ENCODE data around the gene JPH2. TPM values are rescaled to one million over a fixed set of nuclear protein-coding genes. Genes with fewer than 3 reads are reported as not detected.

JPH2 gene
- total and polyA plus RNA-seq, 2 of the 4 experiments (the other 2 are of a cell fraction): 0.44 to 0.54 TPM

DNA sequence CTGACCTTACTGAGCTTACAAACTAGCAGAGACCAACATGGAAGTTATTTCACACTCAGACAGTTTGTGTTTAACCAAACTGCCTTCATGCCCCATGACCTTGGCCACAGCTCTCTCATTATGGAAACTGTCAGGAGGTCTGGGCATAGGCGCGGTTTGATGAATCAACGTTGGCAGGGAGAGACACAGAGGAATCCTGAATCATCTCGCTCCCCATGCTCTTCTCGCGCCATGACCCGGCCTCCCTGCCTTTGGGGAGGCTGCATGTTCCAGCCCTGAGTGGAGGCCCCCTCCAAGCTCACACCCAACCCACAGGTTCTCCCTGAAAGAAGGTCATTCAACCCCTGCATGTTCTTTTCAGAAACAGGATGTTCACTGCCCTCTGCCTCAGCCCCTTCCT is 44.2 kb upstream of the JPH2 start:
- Histone ChIP-seq H2BK5ac (ENCODE audit: low read depth, low read length, poor library complexity, severe bottlenecking) (no peak overlapping the region), H2AFZ (replicated peaks; ENCODE audit: low read length, poor library complexity) (no peak overlapping the region), H2BK15ac (ENCODE audit: low read depth, low read length) (no peak overlapping the region), H2AK5ac (ENCODE audit: low read depth, low read length) (no peak overlapping the region), H3K9me3 (ENCODE audit: control insufficient read depth, insufficient read depth, low read length) (no peaks in the 10 kb centered on the region), H3K56ac (ENCODE audit: extremely low read depth, insufficient read depth, low read length) (no peak overlapping the region), H3K79me1 (ENCODE audit: low read depth in 1 of 2, low read length in 2 of 2) (no peaks in the 10 kb centered on the region), H4K91ac (ENCODE audit: insufficient read depth, low read depth, low read length) (no peak overlapping the region), H2BK120ac (ENCODE audit: low read depth, low read length) (no peak overlapping the region), H3K36me3 (ENCODE audit: control insufficient read depth, insufficient read depth, low read length) (no peaks in the 10 kb centered on the region), H3K27me3 (ENCODE audit: control insufficient read depth, insufficient read depth, low read length) (peaks cover 4% of the 10 kb centered on the region; the same call in 1 of the 2 replicates), H3K9me1 (ENCODE audit: insufficient read depth, low read length) (no peaks in the 10 kb centered on the region), H3K4ac (ENCODE audit: low read depth, low read length) (no peak overlapping the region), H4K20me1 (ENCODE audit: insufficient read depth, low read length) (no peaks in the 10 kb centered on the region), H3K18ac (ENCODE audit: low read depth, low read length) (no peak overlapping the region), H3K23ac (ENCODE audit: low read depth, low read length) (no peak overlapping the region), H3K4me3 (ENCODE audit: insufficient read depth, low read depth, low read length) (no peak overlapping the region), H3K9ac (ENCODE audit: low read depth, low read length) (no peak overlapping the region), H4K8ac (ENCODE audit: low read depth in 2 of 2, low read length in 2 of 2) (no peak overlapping the region), H2AK9ac (replicated peaks; ENCODE audit: low read depth, low read length, poor library complexity) (no peak overlapping the region), H2BK20ac (ENCODE audit: low read depth, low read length) (no peak overlapping the region), H4K5ac (ENCODE audit: low read depth, low read length) (no peak overlapping the region), H3K4me1 (ENCODE audit: control insufficient read depth, insufficient read depth, low read length) (no peaks in the 10 kb centered on the region), H3K27ac (ENCODE audit: insufficient read depth, low read length) (no peak overlapping the region), H3K4me2 (ENCODE audit: low read depth, low read length) (no peak overlapping the region), H3K14ac (replicated peaks; ENCODE audit: low read depth, low read length) (no peak overlapping the region)
- ATAC-seq (ENCODE audit: low read depth) (no peak), DNase-seq (no peak)
- dilution Hi-C loops (cut with HindIII; ENCODE audit: low sequenced_read_pairs, unreplicated experiment): no loop called here
- WGBS, 2 experiments (ENCODE audit: extremely low coverage in 2 of 2, insufficient read length in 1 of 2): no CpG with 5 or more reads among the region's 7 CpGs
- TF ChIP-seq MAFK (IDR thresholded peaks at IDR 0.05; ENCODE audit: low read depth, low read length): no peak
- TF ChIP-seq, protein P1, sequence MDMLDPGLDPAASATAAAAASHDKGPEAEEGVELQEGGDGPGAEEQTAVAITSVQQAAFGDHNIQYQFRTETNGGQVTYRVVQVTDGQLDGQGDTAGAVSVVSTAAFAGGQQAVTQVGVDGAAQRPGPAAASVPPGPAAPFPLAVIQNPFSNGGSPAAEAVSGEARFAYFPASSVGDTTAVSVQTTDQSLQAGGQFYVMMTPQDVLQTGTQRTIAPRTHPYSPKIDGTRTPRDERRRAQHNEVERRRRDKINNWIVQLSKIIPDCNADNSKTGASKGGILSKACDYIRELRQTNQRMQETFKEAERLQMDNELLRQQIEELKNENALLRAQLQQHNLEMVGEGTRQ (IDR thresholded peaks at IDR 0.05; ENCODE audit: low read depth, low read length): no peak
- no peak for TF ChIP-seq BHLHE40 (IDR thresholded peaks at IDR 0.05; ENCODE audit: low read depth, low read length)
- TF ChIP-seq, protein P2, sequence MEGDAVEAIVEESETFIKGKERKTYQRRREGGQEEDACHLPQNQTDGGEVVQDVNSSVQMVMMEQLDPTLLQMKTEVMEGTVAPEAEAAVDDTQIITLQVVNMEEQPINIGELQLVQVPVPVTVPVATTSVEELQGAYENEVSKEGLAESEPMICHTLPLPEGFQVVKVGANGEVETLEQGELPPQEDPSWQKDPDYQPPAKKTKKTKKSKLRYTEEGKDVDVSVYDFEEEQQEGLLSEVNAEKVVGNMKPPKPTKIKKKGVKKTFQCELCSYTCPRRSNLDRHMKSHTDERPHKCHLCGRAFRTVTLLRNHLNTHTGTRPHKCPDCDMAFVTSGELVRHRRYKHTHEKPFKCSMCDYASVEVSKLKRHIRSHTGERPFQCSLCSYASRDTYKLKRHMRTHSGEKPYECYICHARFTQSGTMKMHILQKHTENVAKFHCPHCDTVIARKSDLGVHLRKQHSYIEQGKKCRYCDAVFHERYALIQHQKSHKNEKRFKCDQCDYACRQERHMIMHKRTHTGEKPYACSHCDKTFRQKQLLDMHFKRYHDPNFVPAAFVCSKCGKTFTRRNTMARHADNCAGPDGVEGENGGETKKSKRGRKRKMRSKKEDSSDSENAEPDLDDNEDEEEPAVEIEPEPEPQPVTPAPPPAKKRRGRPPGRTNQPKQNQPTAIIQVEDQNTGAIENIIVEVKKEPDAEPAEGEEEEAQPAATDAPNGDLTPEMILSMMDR (conservative IDR thresholded peaks at IDR 0.05; ENCODE audit: low read depth, low read length): no peak
- TF ChIP-seq CEBPB (IDR thresholded peaks at IDR 0.05; ENCODE audit: low read depth, low read length): no peak
- TF ChIP-seq FOS (IDR thresholded peaks at IDR 0.05; ENCODE audit: low read depth, low read length): no peak
- TF ChIP-seq NFE2L2 (IDR thresholded peaks at IDR 0.05; ENCODE audit: low read depth, low read length): no peak
- TF ChIP-seq RCOR1 (IDR thresholded peaks at IDR 0.05; ENCODE audit: insufficient replicate concordance, low read length): no peak
- no peak for TF ChIP-seq MAZ (IDR thresholded peaks at IDR 0.05; ENCODE audit: borderline replicate concordance, low read depth, low read length)
- TF ChIP-seq CHD1 (IDR thresholded peaks at IDR 0.05; ENCODE audit: low read depth, low read length): no peak
- TF ChIP-seq SMC3 (IDR thresholded peaks at IDR 0.05; ENCODE audit: low read depth, low read length): no peak
- POLR2A ChIA-PET (ENCODE audit: unreplicated experiment): no interaction called here
- no TSS peak for BruUV-seq (replicated peaks)
- CTCF ChIA-PET: no interaction called here
- in situ Hi-C loops (cut with MboI; ENCODE audit: low sequenced_read_pairs): no loop called here
- intact Hi-C loops (cut with micrococcal nuclease): no loop called here
